ENCODE results near the gene POTEG.
"Not testable (repeated sequence)": the region's sequence is repeated elsewhere in the genome, so short reads cannot be mapped to it uniquely, and the experiment has no call there.

The POTEG gene

GRCh38 chr14:19434241-19434640 lies at the start of gene POTEG:
TSS of gene POTEG (minus strand) at chr14:19434341. CDS start at chr14:19434289, 52 bp downstream.
- not testable (repeated sequence) for H3K27ac ChIP-seq; H3K4me3 ChIP-seq; H3K9me3 ChIP-seq (ENCODE audit: low read depth, low read length); H3K9ac ChIP-seq (ENCODE audit: insufficient read length); H3K36me3 ChIP-seq (ENCODE audit: insufficient read depth, low read length); DNase-seq (ENCODE audit: low read depth, low spot score)

- not testable (repeated sequence) for DNase-seq (ENCODE audit: low read depth, low spot score); H3K36me3 ChIP-seq (ENCODE audit: insufficient read depth, low read length); H3K27ac ChIP-seq; H3K9me3 ChIP-seq (ENCODE audit: low read depth, low read length); H3K9ac ChIP-seq (ENCODE audit: insufficient read length); H3K4me3 ChIP-seq
These were observed 48.0 kb upstream of the POTEG start for GRCh38 chr14:19482093-19482492.

- H3K36me3 ChIP-seq (ENCODE audit: insufficient read depth, low read length); DNase-seq (ENCODE audit: low read depth, low spot score); H3K9me3 ChIP-seq (ENCODE audit: low read depth, low read length); H3K4me3 ChIP-seq; H3K27ac ChIP-seq; H3K9ac ChIP-seq (ENCODE audit: insufficient read length): not testable (repeated sequence)
These were observed 47.3 kb upstream of the POTEG start for GRCh38 chr14:19481421-19481820.

GRCh38 chr14:19480491-19480890 lies 46.4 kb upstream of the POTEG start:
- DNase-seq (ENCODE audit: low read depth, low spot score); H3K27ac ChIP-seq; H3K9me3 ChIP-seq (ENCODE audit: low read depth, low read length); H3K9ac ChIP-seq (ENCODE audit: insufficient read length); H3K36me3 ChIP-seq (ENCODE audit: insufficient read depth, low read length); H3K4me3 ChIP-seq: not testable (repeated sequence)

GRCh38 chr14:19445761-19446160 lies 11.6 kb upstream of the POTEG start:
- not testable (repeated sequence) for H3K9me3 ChIP-seq (ENCODE audit: low read depth, low read length); H3K9ac ChIP-seq (ENCODE audit: insufficient read length); H3K27ac ChIP-seq; DNase-seq (ENCODE audit: low read depth, low spot score); H3K36me3 ChIP-seq (ENCODE audit: insufficient read depth, low read length); H3K4me3 ChIP-seq

- H3K27ac ChIP-seq; H3K36me3 ChIP-seq (ENCODE audit: insufficient read depth, low read length); H3K9me3 ChIP-seq (ENCODE audit: low read depth, low read length); H3K4me3 ChIP-seq; H3K9ac ChIP-seq (ENCODE audit: insufficient read length); DNase-seq (ENCODE audit: low read depth, low spot score): not testable (repeated sequence)
These were observed 5.7 kb upstream of the POTEG start for GRCh38 chr14:19439826-19440225.

GRCh38 chr14:19439219-19439618 lies 5.1 kb upstream of the POTEG start:
- not testable (repeated sequence) for H3K27ac ChIP-seq; H3K9ac ChIP-seq (ENCODE audit: insufficient read length); H3K36me3 ChIP-seq (ENCODE audit: insufficient read depth, low read length); H3K4me3 ChIP-seq; H3K9me3 ChIP-seq (ENCODE audit: low read depth, low read length); DNase-seq (ENCODE audit: low read depth, low spot score)

GRCh38 chr14:19437126-19437443 lies 2.9 kb upstream of the POTEG start:
- not testable (repeated sequence) for H3K27ac ChIP-seq; H3K4me3 ChIP-seq; H3K9me3 ChIP-seq (ENCODE audit: low read depth, low read length); H3K36me3 ChIP-seq (ENCODE audit: insufficient read depth, low read length); DNase-seq (ENCODE audit: low read depth, low spot score); H3K9ac ChIP-seq (ENCODE audit: insufficient read length)

- H3K36me3 ChIP-seq (ENCODE audit: insufficient read depth, low read length); H3K9me3 ChIP-seq (ENCODE audit: low read depth, low read length); H3K9ac ChIP-seq (ENCODE audit: insufficient read length); H3K27ac ChIP-seq; DNase-seq (ENCODE audit: low read depth, low spot score); H3K4me3 ChIP-seq: not testable (repeated sequence)
These were observed 2.4 kb upstream of the POTEG start for GRCh38 chr14:19436311-19437125.

- H3K9me3 ChIP-seq (ENCODE audit: low read depth, low read length); H3K36me3 ChIP-seq (ENCODE audit: insufficient read depth, low read length); H3K4me3 ChIP-seq; H3K27ac ChIP-seq; H3K9ac ChIP-seq (ENCODE audit: insufficient read length); DNase-seq (ENCODE audit: low read depth, low spot score): not testable (repeated sequence)
These were observed 1.7 kb upstream of the POTEG start for GRCh38 chr14:19435852-19436251.

GRCh38 chr14:19434891-19435290 lies 750 bp upstream of the POTEG start:
- DNase-seq (ENCODE audit: low read depth, low spot score); H3K36me3 ChIP-seq (ENCODE audit: insufficient read depth, low read length); H3K9ac ChIP-seq (ENCODE audit: insufficient read length); H3K27ac ChIP-seq; H3K9me3 ChIP-seq (ENCODE audit: low read depth, low read length); H3K4me3 ChIP-seq: not testable (repeated sequence)

- H3K4me3 ChIP-seq; H3K9ac ChIP-seq (ENCODE audit: insufficient read length); H3K36me3 ChIP-seq (ENCODE audit: insufficient read depth, low read length); DNase-seq (ENCODE audit: low read depth, low spot score); H3K27ac ChIP-seq; H3K9me3 ChIP-seq (ENCODE audit: low read depth, low read length): not testable (repeated sequence)
These were observed 376 bp downstream of the POTEG start for GRCh38 chr14:19433765-19434164.

- DNase-seq (ENCODE audit: low read depth, low spot score); H3K9me3 ChIP-seq (ENCODE audit: low read depth, low read length): not testable (repeated sequence)
These were observed 25.6 kb downstream of the POTEG start for GRCh38 chr14:19408519-19408918.

GRCh38 chr14:19402097-19402496 lies 32.0 kb downstream of the POTEG start:
- DNase-seq (ENCODE audit: low read depth, low spot score); H3K4me3 ChIP-seq; H3K9ac ChIP-seq (ENCODE audit: insufficient read length); H3K27ac ChIP-seq; H3K9me3 ChIP-seq (ENCODE audit: low read depth, low read length); H3K36me3 ChIP-seq (ENCODE audit: insufficient read depth, low read length): not testable (repeated sequence)

More at GRCh38 chr14:19408519-19408918, 25.6 kb downstream of the POTEG start:
- H3K9ac ChIP-seq (ENCODE audit: insufficient read length); H3K36me3 ChIP-seq (ENCODE audit: insufficient read depth, low read length); H3K4me3 ChIP-seq; H3K27ac ChIP-seq: not testable (repeated sequence)

GRCh38 chr14:19394727-19395126 lies 39.4 kb downstream of the POTEG start:
- not testable (repeated sequence) for H3K9ac ChIP-seq (ENCODE audit: insufficient read length); H3K36me3 ChIP-seq (ENCODE audit: insufficient read depth, low read length); H3K27ac ChIP-seq; H3K4me3 ChIP-seq; DNase-seq (ENCODE audit: low read depth, low spot score); H3K9me3 ChIP-seq (ENCODE audit: low read depth, low read length)

Measured in SK-N-MC (cell line).